ENCODE results near the gene DIPK1B. TPM values are rescaled to one million over a fixed set of nuclear protein-coding genes. Genes with fewer than 3 reads are reported as not detected.

DIPK1B gene
- total and polyA plus RNA-seq, 2 donors (not counting 3 experiments of a cell fraction or from before 2014, with no cell fraction given): 253 to 441 TPM

DNA sequence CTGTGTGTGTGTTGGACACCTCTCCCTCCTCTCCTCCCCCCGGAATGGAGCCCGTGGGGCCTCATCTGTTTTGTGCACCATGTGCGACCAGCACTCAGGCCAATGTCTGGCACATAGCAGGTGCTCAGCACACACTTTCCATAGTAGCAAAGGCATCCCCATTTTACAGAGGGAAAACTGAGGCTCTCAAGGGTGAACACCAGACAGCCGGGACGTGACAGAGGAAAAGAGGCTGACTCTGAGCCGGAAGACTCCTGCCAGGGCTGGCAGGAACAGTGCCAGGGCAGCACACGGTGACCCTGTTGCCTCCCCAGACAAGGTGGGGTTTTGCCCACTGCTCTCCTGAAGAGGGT lies 23.3 kb upstream of the DIPK1B start:
- no peaks in the 10 kb centered on the region for H4K20me1 ChIP-seq (replicated peaks; ENCODE audit: control insufficient read depth, extremely low read depth, insufficient read depth, low read length)
- no peak overlapping the region for H3K27ac ChIP-seq (ENCODE audit: insufficient read depth, low read depth, low read length)
- TF ChIP-seq FOS (IDR thresholded peaks at IDR 0.05; ENCODE audit: borderline replicate concordance, insufficient read depth, low read length) (no peak), GATA2 (IDR thresholded peaks at IDR 0.05; ENCODE audit: insufficient read depth, insufficient read length, low read depth, low read length) (no peak), POLR2AphosphoS5 (IDR thresholded peaks at IDR 0.05; ENCODE audit: insufficient read depth, low read depth, low read length) (no peak), MYC (IDR thresholded peaks at IDR 0.05; ENCODE audit: low read depth, low read length) (no peak), MAX (IDR thresholded peaks at IDR 0.05; ENCODE audit: insufficient read depth, insufficient read length) (no peak), POLR2A (IDR thresholded peaks at IDR 0.05; ENCODE audit: low read depth, low read length) (no peak), JUN (IDR thresholded peaks at IDR 0.05; ENCODE audit: borderline replicate concordance, insufficient read depth, insufficient read length, low read depth) (no peak), EZH2 (IDR thresholded peaks at IDR 0.05; ENCODE audit: borderline replicate concordance, low read depth, low read length, severe bottlenecking) (no peak)
- TF ChIP-seq, protein P1, sequence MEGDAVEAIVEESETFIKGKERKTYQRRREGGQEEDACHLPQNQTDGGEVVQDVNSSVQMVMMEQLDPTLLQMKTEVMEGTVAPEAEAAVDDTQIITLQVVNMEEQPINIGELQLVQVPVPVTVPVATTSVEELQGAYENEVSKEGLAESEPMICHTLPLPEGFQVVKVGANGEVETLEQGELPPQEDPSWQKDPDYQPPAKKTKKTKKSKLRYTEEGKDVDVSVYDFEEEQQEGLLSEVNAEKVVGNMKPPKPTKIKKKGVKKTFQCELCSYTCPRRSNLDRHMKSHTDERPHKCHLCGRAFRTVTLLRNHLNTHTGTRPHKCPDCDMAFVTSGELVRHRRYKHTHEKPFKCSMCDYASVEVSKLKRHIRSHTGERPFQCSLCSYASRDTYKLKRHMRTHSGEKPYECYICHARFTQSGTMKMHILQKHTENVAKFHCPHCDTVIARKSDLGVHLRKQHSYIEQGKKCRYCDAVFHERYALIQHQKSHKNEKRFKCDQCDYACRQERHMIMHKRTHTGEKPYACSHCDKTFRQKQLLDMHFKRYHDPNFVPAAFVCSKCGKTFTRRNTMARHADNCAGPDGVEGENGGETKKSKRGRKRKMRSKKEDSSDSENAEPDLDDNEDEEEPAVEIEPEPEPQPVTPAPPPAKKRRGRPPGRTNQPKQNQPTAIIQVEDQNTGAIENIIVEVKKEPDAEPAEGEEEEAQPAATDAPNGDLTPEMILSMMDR (IDR thresholded peaks at IDR 0.05; ENCODE audit: extremely low read depth in 1 of 2, insufficient read depth in 1 of 2, low read depth in 1 of 2, low read length in 2 of 2): no peak
- H3K9me1 ChIP-seq (replicated peaks; ENCODE audit: control insufficient read depth, extremely low read depth, insufficient read depth, low read length): no peaks in the 10 kb centered on the region
- BruUV-seq (replicated peaks): no TSS peak
- H2AFZ ChIP-seq (ENCODE audit: low read depth, low read length): no peak overlapping the region
- no peaks in the 10 kb centered on the region for H3K9me3 ChIP-seq (replicated peaks; ENCODE audit: control insufficient read depth, insufficient read depth, low read length)
- ChIA-PET CTCF (interaction anchor here (1.5 to 1.8 kb wide), 3 partner anchors 16 to 19 kb away, joined by 4 to 7 read pairs (median 4); no protein-coding TSS in a partner anchor), POLR2A (no interaction called here)
- DNase-seq (ENCODE audit: low read depth, low spot score) (no peak), FAIRE-seq (no peak)
- peaks cover 26% of the 10 kb centered on the region for H3K79me2 ChIP-seq (ENCODE audit: control insufficient read depth, insufficient read depth, low read length)
- no peak overlapping the region for H3K4me3 ChIP-seq (replicated peaks in 1 of 3; ENCODE audit: insufficient read depth in 1 of 3, low read depth in 1 of 3, low read length in 3 of 3)
- no peak overlapping the region for H3K9ac ChIP-seq (replicated peaks; ENCODE audit: extremely low read depth, insufficient read depth, low read length)
- no peaks in the 10 kb centered on the region for H3K27me3 ChIP-seq (ENCODE audit: control insufficient read depth in 2 of 2, insufficient read depth in 2 of 2, low read length in 2 of 2)
- no peaks in the 10 kb centered on the region for H3K36me3 ChIP-seq (ENCODE audit: control insufficient read depth in 2 of 2, extremely low read depth in 1 of 2, insufficient read depth in 2 of 2, low read length in 2 of 2)
- no peak overlapping the region for H3K4me2 ChIP-seq (ENCODE audit: insufficient read depth, low read length)
- dilution Hi-C loops (cut with MboI; ENCODE audit: extremely low pct_ligation_motif_present, low sequenced_read_pairs): no loop called here
- peaks cover 18% of the 10 kb centered on the region for H3K4me1 ChIP-seq (ENCODE audit: control insufficient read depth, extremely low read depth, insufficient read depth, low read length)
- intact Hi-C loops (cut with micrococcal nuclease): no loop called here
